Lower leg skin (tissue), 3 donors: ENCODE data around the gene PTPN4.

ENCODE experiments used
- CTCF ChIP-seq, 3 donors: fragments of 450-650 bp; IDR thresholded peaks; one replicate each; pipeline ENCODE4 v1.5.1; 2016; ENCODE audit warnings: antibody characterized with exemption in 3 of 3, mild to moderate bottlenecking in 3 of 3, moderate library complexity in 2 of 3
- POLR2A ChIP-seq, 2 donors: fragments of 450-650 bp; IDR thresholded peaks; one replicate each; pipeline ENCODE4 v1.6.1; 2016 to 2017; ENCODE audit warnings: antibody characterized with exemption in 2 of 2, mild to moderate bottlenecking in 1 of 2, moderate library complexity in 1 of 2

- TF ChIP-seq CTCF (IDR thresholded peaks at IDR 0.05) (no peak), POLR2A (IDR thresholded peaks at IDR 0.05) (no peak)
Observed at GRCh38 chr2:119910566-119910965, 150.8 kb downstream of the PTPN4 start.
